Osteocyte (in vitro differentiated cells): Measurements from ENCODE around the gene CCSER1. TPM values are rescaled to one million over a fixed set of nuclear protein-coding genes. Genes with fewer than 3 reads are reported as not detected.

Source experiments
- DNase-seq: peaks from one replicate; pipeline ENCODE4 v3.0.0; 2021; ENCODE audit warnings: mixed read lengths; ENCODE audit not compliant: unreplicated experiment; ENCODE audit errors: extremely low spot score
- H3K27ac Mint-ChIP-seq: one replicate; pipeline ENCODE4 v1.8.0; 2021; ENCODE audit warnings: mild to moderate bottlenecking, mixed read lengths; ENCODE audit not compliant: unreplicated experiment
- H3K27me3 Mint-ChIP-seq: one replicate; pipeline ENCODE4 v1.8.0; 2021; ENCODE audit warnings: mixed read lengths; ENCODE audit not compliant: unreplicated experiment
- H3K36me3 Mint-ChIP-seq: one replicate; pipeline ENCODE4 v1.8.0; 2021; ENCODE audit warnings: mixed read lengths; ENCODE audit not compliant: unreplicated experiment
- H3K4me1 Mint-ChIP-seq: one replicate; pipeline ENCODE4 v1.8.0; 2021; ENCODE audit warnings: mixed read lengths; ENCODE audit not compliant: unreplicated experiment
- H3K4me3 Mint-ChIP-seq: one replicate; pipeline ENCODE4 v1.8.0; 2021; ENCODE audit warnings: mild to moderate bottlenecking, moderate library complexity, mixed read lengths; ENCODE audit not compliant: unreplicated experiment
- H3K9me3 Mint-ChIP-seq: one replicate; pipeline ENCODE4 v1.8.0; 2021; ENCODE audit warnings: mixed read lengths; ENCODE audit not compliant: unreplicated experiment
- total RNA-seq: library from RNA; stranded (reverse); gene quantifications from 2 replicates; pipeline ENCODE4 v1.2.1, GENCODE V29; 2021
- TF ChIP-seq, protein P1 (sequence below): fragments of 200-600 bp; sonication (generic); IDR thresholded peaks from 2 replicates; pipeline ENCODE4 v1.5.0; 2021; ENCODE audit warnings: antibody characterized with exemption, mild to moderate bottlenecking, moderate library complexity

The CCSER1 gene
- total RNA-seq, 1 donor from 2014 or later = not detected

DNA sequence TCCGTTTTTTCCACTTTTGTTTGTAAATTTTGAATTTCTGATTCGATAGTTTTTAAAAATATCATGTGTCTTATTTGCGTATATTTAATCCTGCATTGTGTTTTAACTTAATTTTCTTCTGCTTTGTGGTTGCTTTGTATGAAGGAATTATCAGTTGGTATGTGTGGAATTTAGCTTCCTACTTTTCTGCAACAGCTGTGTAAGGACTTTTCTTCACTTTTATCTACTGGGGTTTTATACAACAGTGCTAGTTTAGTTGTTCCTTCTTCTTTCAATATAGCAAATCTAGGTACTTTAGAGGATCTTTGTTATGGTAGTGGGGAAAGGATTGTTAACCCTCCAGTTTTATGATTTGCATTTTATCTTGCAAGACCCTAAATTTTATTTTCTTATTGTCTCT, 410.3 kb downstream of the CCSER1 start:
- H3K9me3 Mint-ChIP-seq = no peaks in the 10 kb centered on the region
- no peak overlapping the region for H3K4me3 Mint-ChIP-seq
- peaks cover 7% of the 10 kb centered on the region for H3K4me1 Mint-ChIP-seq
- no peak overlapping the region for H3K27ac Mint-ChIP-seq
- H3K27me3 Mint-ChIP-seq = peaks cover 7% of the 10 kb centered on the region
- DNase-seq = no peak
- TF ChIP-seq, protein P1, sequence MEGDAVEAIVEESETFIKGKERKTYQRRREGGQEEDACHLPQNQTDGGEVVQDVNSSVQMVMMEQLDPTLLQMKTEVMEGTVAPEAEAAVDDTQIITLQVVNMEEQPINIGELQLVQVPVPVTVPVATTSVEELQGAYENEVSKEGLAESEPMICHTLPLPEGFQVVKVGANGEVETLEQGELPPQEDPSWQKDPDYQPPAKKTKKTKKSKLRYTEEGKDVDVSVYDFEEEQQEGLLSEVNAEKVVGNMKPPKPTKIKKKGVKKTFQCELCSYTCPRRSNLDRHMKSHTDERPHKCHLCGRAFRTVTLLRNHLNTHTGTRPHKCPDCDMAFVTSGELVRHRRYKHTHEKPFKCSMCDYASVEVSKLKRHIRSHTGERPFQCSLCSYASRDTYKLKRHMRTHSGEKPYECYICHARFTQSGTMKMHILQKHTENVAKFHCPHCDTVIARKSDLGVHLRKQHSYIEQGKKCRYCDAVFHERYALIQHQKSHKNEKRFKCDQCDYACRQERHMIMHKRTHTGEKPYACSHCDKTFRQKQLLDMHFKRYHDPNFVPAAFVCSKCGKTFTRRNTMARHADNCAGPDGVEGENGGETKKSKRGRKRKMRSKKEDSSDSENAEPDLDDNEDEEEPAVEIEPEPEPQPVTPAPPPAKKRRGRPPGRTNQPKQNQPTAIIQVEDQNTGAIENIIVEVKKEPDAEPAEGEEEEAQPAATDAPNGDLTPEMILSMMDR = no peak
- no peaks in the 10 kb centered on the region for H3K36me3 Mint-ChIP-seq

DNA sequence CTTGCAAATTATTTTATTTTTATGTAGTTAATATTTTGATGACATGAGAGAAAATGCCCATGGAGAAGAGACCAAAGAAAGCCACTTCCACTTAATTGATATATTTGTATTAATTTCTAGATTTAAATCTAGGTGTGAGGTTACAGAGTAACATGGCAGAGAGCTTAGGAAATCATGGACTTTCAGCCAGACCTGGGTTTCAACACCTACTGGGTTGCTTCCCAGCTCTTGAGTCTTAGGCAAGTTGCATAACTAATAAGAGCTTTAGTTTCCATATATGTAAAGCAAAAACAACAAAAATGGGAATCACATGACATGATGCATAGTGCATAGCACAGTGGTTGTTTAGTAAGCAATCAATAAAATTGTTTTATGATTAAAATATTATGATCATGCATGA, 413.3 kb downstream of the CCSER1 start:
- TF ChIP-seq, protein P1 = no peak
- no peak for DNase-seq
- no peak overlapping the region for H3K4me3 Mint-ChIP-seq
- peaks cover 13% of the 10 kb centered on the region for H3K4me1 Mint-ChIP-seq
- H3K27me3 Mint-ChIP-seq = peaks cover 7% of the 10 kb centered on the region
- no peaks in the 10 kb centered on the region for H3K9me3 Mint-ChIP-seq
- H3K36me3 Mint-ChIP-seq = no peaks in the 10 kb centered on the region
- H3K27ac Mint-ChIP-seq = no peak overlapping the region

- DNase-seq = no peak
- Mint-ChIP-seq H3K36me3 (no peaks in the 10 kb centered on the region), H3K27ac (no peak overlapping the region), H3K9me3 (no peaks in the 10 kb centered on the region), H3K4me1 (peaks cover 16% of the 10 kb centered on the region), H3K4me3 (no peak overlapping the region), H3K27me3 (peaks cover 6% of the 10 kb centered on the region)
- TF ChIP-seq, protein P1 = no peak
Observed at GRCh38 chr4:90542216-90542615, 415.0 kb downstream of the CCSER1 start.

- Mint-ChIP-seq H3K4me3 (no peak overlapping the region), H3K9me3 (no peaks in the 10 kb centered on the region), H3K36me3 (no peaks in the 10 kb centered on the region), H3K27ac (no peak overlapping the region), H3K4me1 (peaks cover 11% of the 10 kb centered on the region), H3K27me3 (no peaks in the 10 kb centered on the region)
- TF ChIP-seq, protein P1 = no peak
- no peak for DNase-seq
Observed at GRCh38 chr4:90543419-90544170, 416.4 kb downstream of the CCSER1 start.

- TF ChIP-seq, protein P1 = no peak
- Mint-ChIP-seq H3K4me1 (peaks cover 11% of the 10 kb centered on the region), H3K4me3 (no peak overlapping the region), H3K27ac (no peak overlapping the region), H3K36me3 (no peaks in the 10 kb centered on the region), H3K27me3 (no peaks in the 10 kb centered on the region), H3K9me3 (no peaks in the 10 kb centered on the region)
- no peak for DNase-seq
Observed at GRCh38 chr4:90544532-90545045, 417.4 kb downstream of the CCSER1 start.
